ENCODE data around the gene XBP1. TPM values are rescaled to one million over a fixed set of nuclear protein-coding genes. Genes with fewer than 3 reads are reported as not detected.
A peak's percentile ranks its signal among the peaks of the same experiment; 100 is the strongest.

Gene XBP1
- total and polyA plus RNA-seq, 4 donors, result 49.3 to 143 (median 95.5) TPM

- 84 to 90% methylated on average over 4 of the region's 4 CpGs for WGBS, 2 donors
- intact Hi-C loops (cut with DNase I), result loop anchor here (10.0 kb wide), 2 partner anchors 768 to 798 kb away; no protein-coding TSS in a partner anchor
- DNase-seq (no peak), ATAC-seq (ENCODE audit: low FRiP score) (no peak)
- Histone ChIP-seq H3K4me3 (ENCODE audit: low read length in 2 of 2) (no peak overlapping the region), H3K27ac (ENCODE audit: low read depth in 1 of 2, low read length in 2 of 2) (no peak overlapping the region), H3K9me3 (ENCODE audit: control insufficient read depth, low read length) (no peaks in the 10 kb centered on the region), H3K4me1 (ENCODE audit: control insufficient read depth in 1 of 2, insufficient read depth in 2 of 2, low read length in 2 of 2) (no peaks in the 10 kb centered on the region), H3K36me3 (ENCODE audit: control insufficient read depth in 1 of 2, insufficient read depth in 2 of 2, low read length in 1 of 2) (no peaks in the 10 kb centered on the region), H3K27me3 (ENCODE audit: control insufficient read depth in 1 of 2, insufficient read depth in 2 of 2, low read length in 1 of 2) (no peaks in the 10 kb centered on the region)
These were observed 22.7 kb upstream of the XBP1 start for GRCh38 chr22:28822930-28823551.

GRCh38 chr22:28821452-28821851 lies 21.1 kb upstream of the XBP1 start:
- H3K4me1 ChIP-seq (ENCODE audit: control insufficient read depth in 1 of 2, insufficient read depth in 2 of 2, low read length in 2 of 2), result no peaks in the 10 kb centered on the region
- H3K36me3 ChIP-seq (ENCODE audit: control insufficient read depth in 1 of 2, insufficient read depth in 2 of 2, low read length in 1 of 2), result no peaks in the 10 kb centered on the region
- intact Hi-C loops (cut with DNase I), result loop anchor here (10.0 kb wide), 2 partner anchors 767 to 797 kb away; no protein-coding TSS in a partner anchor
- no peak overlapping the region for H3K4me3 ChIP-seq (ENCODE audit: low read length in 2 of 2)
- ATAC-seq (ENCODE audit: low FRiP score), result no peak
- 91 to 93% methylated on average over 1 of the region's 1 CpG for WGBS, 2 donors
- DNase-seq, result no peak
- no peaks in the 10 kb centered on the region for H3K27me3 ChIP-seq (ENCODE audit: control insufficient read depth in 1 of 2, insufficient read depth in 2 of 2, low read length in 1 of 2)
- H3K27ac ChIP-seq (ENCODE audit: low read depth in 1 of 2, low read length in 2 of 2), result no peak overlapping the region
- no peaks in the 10 kb centered on the region for H3K9me3 ChIP-seq (ENCODE audit: control insufficient read depth, low read length)

GRCh38 chr22:28820885-28821284 lies 20.5 kb upstream of the XBP1 start:
- H3K4me3 ChIP-seq (ENCODE audit: low read length in 2 of 2), result no peak overlapping the region
- DNase-seq, result no peak
- H3K9me3 ChIP-seq (ENCODE audit: control insufficient read depth, low read length), result no peaks in the 10 kb centered on the region
- no peak overlapping the region for H3K27ac ChIP-seq (ENCODE audit: low read depth in 1 of 2, low read length in 2 of 2)
- no peak for ATAC-seq (ENCODE audit: low FRiP score)
- H3K27me3 ChIP-seq (ENCODE audit: control insufficient read depth in 1 of 2, insufficient read depth in 2 of 2, low read length in 1 of 2), result no peaks in the 10 kb centered on the region
- intact Hi-C loops (cut with DNase I), result loop anchor here (10.0 kb wide), 2 partner anchors 766 to 796 kb away; no protein-coding TSS in a partner anchor
- H3K36me3 ChIP-seq (ENCODE audit: control insufficient read depth in 1 of 2, insufficient read depth in 2 of 2, low read length in 1 of 2), result no peaks in the 10 kb centered on the region
- no peaks in the 10 kb centered on the region for H3K4me1 ChIP-seq (ENCODE audit: control insufficient read depth in 1 of 2, insufficient read depth in 2 of 2, low read length in 2 of 2)
- WGBS, 2 donors, result 86 to 87% methylated on average over 2 of the region's 2 CpGs

GRCh38 chr22:28819253-28820096 lies 19.1 kb upstream of the XBP1 start:
- intact Hi-C loops (cut with DNase I), result loop anchor here (10.0 kb wide), 2 partner anchors 765 to 795 kb away; no protein-coding TSS in a partner anchor
- no peak overlapping the region for H3K4me3 ChIP-seq (ENCODE audit: low read length in 2 of 2)

GRCh38 chr22:28817919-28818859 lies 17.8 kb upstream of the XBP1 start:
- Histone ChIP-seq H3K4me3 (ENCODE audit: low read length in 2 of 2) (no peak overlapping the region), H3K9me3 (ENCODE audit: control insufficient read depth, low read length) (no peaks in the 10 kb centered on the region), H3K36me3 (ENCODE audit: control insufficient read depth in 1 of 2, insufficient read depth in 2 of 2, low read length in 1 of 2) (no peaks in the 10 kb centered on the region), H3K27me3 (ENCODE audit: control insufficient read depth in 1 of 2, insufficient read depth in 2 of 2, low read length in 1 of 2) (no peaks in the 10 kb centered on the region), H3K4me1 (ENCODE audit: control insufficient read depth in 1 of 2, insufficient read depth in 2 of 2, low read length in 2 of 2) (no peaks in the 10 kb centered on the region), H3K27ac (ENCODE audit: low read depth in 1 of 2, low read length in 2 of 2) (peak overlapping the region; percentile 26 to 62)
- 77 to 84% methylated on average over 14 of the region's 14 CpGs for WGBS, 2 donors
- intact Hi-C loops (cut with DNase I), result no loop called here
- ATAC-seq (ENCODE audit: low FRiP score), result peak; percentile 53
- DNase-seq, result no peak

More at GRCh38 chr22:28819253-28820096, 19.1 kb upstream of the XBP1 start:
- no peak for ATAC-seq (ENCODE audit: low FRiP score)
- H3K36me3 ChIP-seq (ENCODE audit: control insufficient read depth in 1 of 2, insufficient read depth in 2 of 2, low read length in 1 of 2), result no peaks in the 10 kb centered on the region
- H3K9me3 ChIP-seq (ENCODE audit: control insufficient read depth, low read length), result no peaks in the 10 kb centered on the region
- H3K27me3 ChIP-seq (ENCODE audit: control insufficient read depth in 1 of 2, insufficient read depth in 2 of 2, low read length in 1 of 2), result no peaks in the 10 kb centered on the region
- no peak overlapping the region for H3K27ac ChIP-seq (ENCODE audit: low read depth in 1 of 2, low read length in 2 of 2)
- no peak for DNase-seq
- 74 to 90% methylated on average over 5 of the region's 5 CpGs for WGBS, 2 donors
- H3K4me1 ChIP-seq (ENCODE audit: control insufficient read depth in 1 of 2, insufficient read depth in 2 of 2, low read length in 2 of 2), result no peaks in the 10 kb centered on the region

GRCh38 chr22:28817064-28817463 lies 16.7 kb upstream of the XBP1 start:
- DNase-seq (no peak), ATAC-seq (ENCODE audit: low FRiP score) (no peak)
- Histone ChIP-seq H3K36me3 (ENCODE audit: control insufficient read depth in 1 of 2, insufficient read depth in 2 of 2, low read length in 1 of 2) (no peaks in the 10 kb centered on the region), H3K27me3 (ENCODE audit: control insufficient read depth in 1 of 2, insufficient read depth in 2 of 2, low read length in 1 of 2) (no peaks in the 10 kb centered on the region), H3K9me3 (ENCODE audit: control insufficient read depth, low read length) (no peaks in the 10 kb centered on the region), H3K4me3 (ENCODE audit: low read length in 2 of 2) (no peak overlapping the region), H3K4me1 (ENCODE audit: control insufficient read depth in 1 of 2, insufficient read depth in 2 of 2, low read length in 2 of 2) (no peaks in the 10 kb centered on the region), H3K27ac (ENCODE audit: low read depth in 1 of 2, low read length in 2 of 2) (no peak overlapping the region)
- intact Hi-C loops (cut with DNase I), result no loop called here
- 96 to 99% methylated on average over 2 of the region's 2 CpGs for WGBS, 2 donors

- Histone ChIP-seq H3K27me3 (ENCODE audit: control insufficient read depth in 1 of 2, insufficient read depth in 2 of 2, low read length in 1 of 2) (no peaks in the 10 kb centered on the region), H3K27ac (ENCODE audit: low read depth in 1 of 2, low read length in 2 of 2) (no peak overlapping the region), H3K36me3 (ENCODE audit: control insufficient read depth in 1 of 2, insufficient read depth in 2 of 2, low read length in 1 of 2) (no peaks in the 10 kb centered on the region), H3K9me3 (ENCODE audit: control insufficient read depth, low read length) (no peaks in the 10 kb centered on the region), H3K4me1 (ENCODE audit: control insufficient read depth in 1 of 2, insufficient read depth in 2 of 2, low read length in 2 of 2) (no peaks in the 10 kb centered on the region), H3K4me3 (ENCODE audit: low read length in 2 of 2) (no peak overlapping the region)
- WGBS, 2 donors, result 90% methylated on average over 6 of the region's 6 CpGs
- intact Hi-C loops (cut with DNase I), result no loop called here
- DNase-seq, result no peak
- no peak for ATAC-seq (ENCODE audit: low FRiP score)
These were observed 15.4 kb upstream of the XBP1 start for GRCh38 chr22:28815729-28816128.

GRCh38 chr22:28815111-28815510 lies 14.7 kb upstream of the XBP1 start:
- Histone ChIP-seq H3K27ac (ENCODE audit: low read depth in 1 of 2, low read length in 2 of 2) (no peak overlapping the region), H3K27me3 (ENCODE audit: control insufficient read depth in 1 of 2, insufficient read depth in 2 of 2, low read length in 1 of 2) (no peaks in the 10 kb centered on the region), H3K4me3 (ENCODE audit: low read length in 2 of 2) (no peak overlapping the region), H3K4me1 (ENCODE audit: control insufficient read depth in 1 of 2, insufficient read depth in 2 of 2, low read length in 2 of 2) (no peaks in the 10 kb centered on the region), H3K36me3 (ENCODE audit: control insufficient read depth in 1 of 2, insufficient read depth in 2 of 2, low read length in 1 of 2) (no peaks in the 10 kb centered on the region), H3K9me3 (ENCODE audit: control insufficient read depth, low read length) (no peaks in the 10 kb centered on the region)
- no peak for DNase-seq
- 77 to 80% methylated on average over 6 of the region's 6 CpGs for WGBS, 2 donors
- intact Hi-C loops (cut with DNase I), result no loop called here
- no peak for ATAC-seq (ENCODE audit: low FRiP score)

Measured in aorta (tissue), 5 donors.